Kidney (tissue), 14 donors: Measurements from ENCODE around the gene ARHGEF18. TPM values are rescaled to one million over a fixed set of nuclear protein-coding genes. Genes with fewer than 3 reads are reported as not detected.
"Not testable (repeated sequence)": the region's sequence is repeated elsewhere in the genome, so short reads cannot be mapped to it uniquely, and the experiment has no call there.

ENCODE experiments used
- DNase-seq, 5 donors: peaks; one replicate each; pipeline ENCODE4 v3.0.0-alpha.2; 2013 to 2020
- FAIRE-seq: peaks from 2 replicates; lab custom pipeline; 2012; peaks lifted over from hg19 to GRCh38; lab: Jason Lieb, UNC
- H3K27ac ChIP-seq, 2 donors: one replicate each; pipeline ENCODE4 v1.7.0; 2013; ENCODE audit warnings: low read depth in 2 of 2, low read length in 2 of 2, inconsistent platforms in 1 of 2
- H3K27me3 ChIP-seq: one replicate; pipeline ENCODE4 v1.7.1; 2013; ENCODE audit warnings: low read length, inconsistent platforms; ENCODE audit not compliant: control insufficient read depth, insufficient read depth
- H3K36me3 ChIP-seq, 3 donors: one replicate each; pipeline versions ENCODE4 v1.7.0 to v1.7.1; 2013; ENCODE audit warnings: low read length in 3 of 3, control low read depth in 1 of 3, inconsistent platforms in 1 of 3; ENCODE audit not compliant: insufficient read depth in 3 of 3, control insufficient read depth in 2 of 3
- H3K4me1 ChIP-seq, 3 donors: one replicate each; pipeline versions ENCODE4 v1.7.0 to v1.7.1; 2013; ENCODE audit warnings: low read length in 3 of 3, inconsistent platforms in 1 of 3, low read depth in 1 of 3; ENCODE audit not compliant: control insufficient read depth in 2 of 3, insufficient read depth in 2 of 3
- H3K4me3 ChIP-seq, 3 donors: one replicate each; pipeline versions ENCODE4 v1.7.0 to v1.8.1; 2013; ENCODE audit warnings: low read length in 3 of 3, control low read depth in 1 of 3, inconsistent platforms in 1 of 3
- H3K9ac ChIP-seq, 3 donors: one replicate each; pipeline versions ENCODE4 v1.7.0 to v1.7.1; 2013; ENCODE audit warnings: low read length in 3 of 3, control low read depth in 1 of 3, inconsistent platforms in 1 of 3
- H3K9me3 ChIP-seq, 3 donors: one replicate each; pipeline versions ENCODE4 v1.7.0 to v1.7.1; 2013; ENCODE audit warnings: low read length in 3 of 3, control low read depth in 1 of 3, inconsistent platforms in 1 of 3; ENCODE audit not compliant: control insufficient read depth in 2 of 3, insufficient read depth in 1 of 3
- CTCF ChIP-seq: IDR thresholded peaks from 3 replicates; pipeline ENCODE4 v1.5.1; 2012; ENCODE audit warnings: mild to moderate bottlenecking, moderate library complexity, borderline replicate concordance; ENCODE audit not compliant: insufficient read depth; ENCODE audit errors: extremely low read depth
- intact Hi-C: fragments of 100-400 bp; cut with DNase I; formaldehyde crosslinking; loops from one replicate; pipeline ENCODE4 v1.11.1; 2022
- polyA plus RNA-seq: library from polyadenylated mRNA; stranded (reverse); fragments of 350-450 nt; fragmentation: Illumina TruSeq; extraction: RNeasy Lipid Tissue Mini Kit (QIAGEN cat#74804); gene quantifications from one replicate; pipeline ENCODE4 v1.2.3, GENCODE V29; 2014; ENCODE audit warnings: low read depth, low replicate concordance; ENCODE audit not compliant: insufficient read depth
- total RNA-seq: library from RNA; stranded (reverse); fragmentation: NEBNext Ultra II Directional; extraction: Animal tissue kit (Norgen Biotek cat#: 25700); gene quantifications from one replicate; pipeline ENCODE4 v1.2.1, GENCODE V29; 2021
- donor health status: control.
- donor health status: control.
- donor health status: control.
- donor health status: control.
- donor health status: control.
- donor health status: DM: yes; HTN: yes; CAD: no.
- donor health status: Normal renal cell carcinoma (clear cell type).

The ARHGEF18 gene
- total and polyA plus RNA-seq, 2 donors from 2014 or later = 18.5 to 42.6 TPM

GRCh38 chr19:7366701-7367420 is 18.1 kb downstream of the ARHGEF18 start:
- Histone ChIP-seq H3K4me1 (no peaks in the 10 kb centered on the region), H3K9me3 (no peaks in the 10 kb centered on the region), H3K36me3 (no peaks in the 10 kb centered on the region), H3K27ac (no peak overlapping the region), H3K4me3 (no peak overlapping the region), H3K9ac (no peak overlapping the region), H3K27me3 (no peaks in the 10 kb centered on the region)
- peak; percentile 6 for TF ChIP-seq CTCF
- FAIRE-seq (no peak), DNase-seq (peak in 2 of 5 donors; percentile 17 to 34)
- intact Hi-C loops = no loop called here

- H3K4me1 ChIP-seq = no peaks in the 10 kb centered on the region
- no peaks in the 10 kb centered on the region for H3K36me3 ChIP-seq
- no peaks in the 10 kb centered on the region for H3K27me3 ChIP-seq
- H3K9me3 ChIP-seq = no peaks in the 10 kb centered on the region
- TF ChIP-seq CTCF = no peak
- no peak overlapping the region for H3K27ac ChIP-seq
- FAIRE-seq (no peak), DNase-seq (peak in 1 of 5 donors; percentile 26)
- intact Hi-C loops = no loop called here
- no peak overlapping the region for H3K9ac ChIP-seq
- no peak overlapping the region for H3K4me3 ChIP-seq
These were observed 19.7 kb downstream of the ARHGEF18 start for GRCh38 chr19:7368456-7368855.

GRCh38 chr19:7368866-7369265 is 20.1 kb downstream of the ARHGEF18 start:
- intact Hi-C loops, H3K4me1 ChIP-seq, H3K4me3 ChIP-seq, H3K9ac ChIP-seq, H3K27me3 ChIP-seq, FAIRE-seq, H3K9me3 ChIP-seq, H3K36me3 ChIP-seq, H3K27ac ChIP-seq: not testable (repeated sequence)
- DNase-seq = peak in 1 of 5 donors; percentile 26

GRCh38 chr19:7370546-7370945 is 21.8 kb downstream of the ARHGEF18 start:
- DNase-seq (no peak), FAIRE-seq (no peak)
- TF ChIP-seq CTCF = no peak
- Histone ChIP-seq H3K9ac (no peak overlapping the region), H3K9me3 (no peaks in the 10 kb centered on the region), H3K4me3 (no peak overlapping the region), H3K27me3 (no peaks in the 10 kb centered on the region), H3K36me3 (no peaks in the 10 kb centered on the region), H3K4me1 (no peaks in the 10 kb centered on the region), H3K27ac (no peak overlapping the region)
- intact Hi-C loops = no loop called here
